OCI-LY3 (cell line): ENCODE results near the gene ALG11.

Experiments
- EZH2phosphoT487 ChIP-seq: fragments of 200-600 bp; shearing (Covaris generic); IDR thresholded peaks from 2 replicates; pipeline ENCODE4 v1.6.1; 2018; ENCODE audit warnings: antibody characterized with exemption, mixed run types, low read depth
- TF ChIP-seq, protein P1 (sequence below): fragments of 200-600, 300-600 bp; sonication (generic); IDR thresholded peaks from 2 replicates; pipeline ENCODE4 v1.5.1; 2014; ENCODE audit warnings: antibody characterized with exemption, low read length, low read depth

- TF ChIP-seq EZH2phosphoT487 = no peak
- TF ChIP-seq, protein P1, sequence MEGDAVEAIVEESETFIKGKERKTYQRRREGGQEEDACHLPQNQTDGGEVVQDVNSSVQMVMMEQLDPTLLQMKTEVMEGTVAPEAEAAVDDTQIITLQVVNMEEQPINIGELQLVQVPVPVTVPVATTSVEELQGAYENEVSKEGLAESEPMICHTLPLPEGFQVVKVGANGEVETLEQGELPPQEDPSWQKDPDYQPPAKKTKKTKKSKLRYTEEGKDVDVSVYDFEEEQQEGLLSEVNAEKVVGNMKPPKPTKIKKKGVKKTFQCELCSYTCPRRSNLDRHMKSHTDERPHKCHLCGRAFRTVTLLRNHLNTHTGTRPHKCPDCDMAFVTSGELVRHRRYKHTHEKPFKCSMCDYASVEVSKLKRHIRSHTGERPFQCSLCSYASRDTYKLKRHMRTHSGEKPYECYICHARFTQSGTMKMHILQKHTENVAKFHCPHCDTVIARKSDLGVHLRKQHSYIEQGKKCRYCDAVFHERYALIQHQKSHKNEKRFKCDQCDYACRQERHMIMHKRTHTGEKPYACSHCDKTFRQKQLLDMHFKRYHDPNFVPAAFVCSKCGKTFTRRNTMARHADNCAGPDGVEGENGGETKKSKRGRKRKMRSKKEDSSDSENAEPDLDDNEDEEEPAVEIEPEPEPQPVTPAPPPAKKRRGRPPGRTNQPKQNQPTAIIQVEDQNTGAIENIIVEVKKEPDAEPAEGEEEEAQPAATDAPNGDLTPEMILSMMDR = no peak
These were observed 18.5 kb upstream of the ALG11 start for GRCh38 chr13:51993713-51994112.
